DMS114 treated with DMSO at 0.1 percent for 48 hours (cell line): Measurements from ENCODE around the gene ATRN.
A peak's percentile ranks its signal among the peaks of the same experiment; 100 is the strongest.
"Not testable (repeated sequence)": the region's sequence is repeated elsewhere in the genome, so short reads cannot be mapped to it uniquely, and the experiment has no call there.

ENCODE experiments used
- DNase-seq: peaks from one replicate; lab custom pipeline; 2025; ENCODE audit not compliant: unreplicated experiment; lab: John Stamatoyannopoulos, UW

ATRN gene

GRCh38 chr20:3560578-3560977, 89.8 kb downstream of the ATRN start:
- DNase-seq: no peak

DNA sequence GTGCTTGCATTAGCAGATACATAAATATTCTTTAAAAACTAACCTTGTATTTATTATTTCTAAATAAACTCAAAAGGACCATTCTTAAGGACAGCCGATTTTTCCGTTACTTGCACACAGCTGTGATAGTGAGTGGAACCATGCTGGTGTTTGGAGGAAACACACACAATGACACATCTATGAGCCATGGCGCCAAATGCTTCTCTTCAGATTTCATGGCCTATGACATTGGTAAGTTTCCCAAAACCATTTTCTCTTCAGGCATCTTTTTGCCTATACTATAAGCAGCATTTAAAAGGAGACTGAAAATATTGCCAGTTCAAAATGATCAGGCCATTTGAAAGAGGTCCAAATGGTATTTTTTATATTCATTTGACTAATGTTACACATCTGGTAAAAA, 92.3 kb downstream of the ATRN start:
- DNase-seq: no peak

- DNase-seq: peak; percentile 25
Observed at GRCh38 chr20:3563548-3564177, 92.8 kb downstream of the ATRN start.

DNA sequence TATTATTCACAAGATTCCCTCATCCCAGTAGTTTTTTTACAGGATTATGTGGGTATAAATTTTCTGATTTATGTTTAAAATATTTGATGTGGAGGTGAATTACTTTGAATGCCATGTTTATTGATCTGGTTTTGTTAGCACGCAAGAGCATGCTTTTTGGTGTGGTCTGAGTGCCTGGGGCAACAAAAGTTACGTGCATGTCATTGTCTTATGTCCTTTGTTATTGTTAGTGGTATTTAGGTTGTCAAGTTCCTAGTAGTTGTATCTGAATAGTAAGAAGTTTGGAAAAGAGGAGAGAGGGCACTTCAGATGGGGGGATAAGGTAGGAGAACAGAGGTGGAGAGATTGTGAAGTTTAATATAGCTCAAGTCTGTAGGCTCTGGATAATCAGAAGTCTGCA, 95.0 kb downstream of the ATRN start:
- DNase-seq: no peak

DNA sequence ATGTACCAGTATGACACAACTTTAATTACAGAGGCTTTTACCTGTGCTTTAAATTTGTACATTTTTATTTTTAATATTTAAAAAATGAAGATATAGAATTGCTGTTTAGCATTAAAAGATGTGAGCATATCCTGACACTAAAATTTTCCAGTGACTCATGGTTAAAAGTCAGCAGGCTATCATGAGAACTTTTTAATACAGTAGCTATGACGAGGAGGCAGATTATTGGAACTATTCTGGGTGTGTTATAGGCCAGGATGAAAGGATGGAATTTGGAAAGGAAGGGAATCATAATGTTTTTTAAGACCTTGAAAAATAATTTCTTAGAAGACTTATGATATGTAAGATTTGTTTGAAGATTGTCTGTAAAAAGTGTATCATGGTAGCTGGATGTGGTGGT, 101.3 kb downstream of the ATRN start:
- no peak for DNase-seq

- DNase-seq: no peak
Observed at GRCh38 chr20:3576363-3576762, 105.5 kb downstream of the ATRN start.

DNA sequence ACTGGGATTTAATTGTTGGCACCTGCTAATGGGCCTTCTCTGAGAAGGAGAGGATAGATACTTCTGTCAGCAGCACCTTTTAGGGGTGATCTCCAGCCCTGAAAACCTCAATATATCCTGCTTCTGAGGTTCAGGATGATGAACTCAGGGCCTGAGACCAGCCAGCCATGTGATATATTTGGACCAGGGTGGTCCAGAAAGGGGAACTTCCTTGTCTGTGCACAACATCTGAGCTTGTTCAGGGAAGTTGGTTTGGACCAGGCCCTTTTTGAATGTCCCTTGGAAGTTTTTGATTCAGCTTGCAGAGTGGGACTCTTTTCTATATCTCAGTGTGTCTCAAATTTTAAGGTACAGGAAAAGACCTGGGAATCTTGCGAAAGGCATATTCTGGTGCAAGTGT, 106.5 kb downstream of the ATRN start:
- no peak for DNase-seq

DNA sequence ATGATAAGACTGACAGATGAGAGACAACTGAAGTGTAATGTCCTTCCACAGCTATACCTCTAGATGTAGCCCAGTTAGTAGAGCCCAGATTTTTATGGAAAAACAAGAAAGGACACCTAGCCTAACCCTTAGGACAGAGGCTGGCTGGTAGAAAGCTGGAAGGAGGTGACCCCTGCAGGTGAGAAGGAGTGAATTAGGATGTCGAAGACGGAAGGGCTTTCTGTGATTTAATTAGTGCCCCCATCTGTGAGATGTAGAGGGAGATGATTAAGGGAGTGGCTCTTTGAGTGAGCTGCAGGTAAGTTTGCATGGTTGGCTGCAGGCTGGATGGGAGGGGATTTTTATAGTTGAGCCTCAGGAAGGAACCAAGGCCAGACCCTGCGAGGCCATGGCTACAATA, 109.6 kb downstream of the ATRN start:
- no peak for DNase-seq

GRCh38 chr20:3583765-3584164, 112.9 kb downstream of the ATRN start:
- DNase-seq: no peak

GRCh38 chr20:3586093-3586492, 115.3 kb downstream of the ATRN start:
- no peak for DNase-seq

- DNase-seq: no peak
Observed at GRCh38 chr20:3590164-3590563, 119.3 kb downstream of the ATRN start.

DNA sequence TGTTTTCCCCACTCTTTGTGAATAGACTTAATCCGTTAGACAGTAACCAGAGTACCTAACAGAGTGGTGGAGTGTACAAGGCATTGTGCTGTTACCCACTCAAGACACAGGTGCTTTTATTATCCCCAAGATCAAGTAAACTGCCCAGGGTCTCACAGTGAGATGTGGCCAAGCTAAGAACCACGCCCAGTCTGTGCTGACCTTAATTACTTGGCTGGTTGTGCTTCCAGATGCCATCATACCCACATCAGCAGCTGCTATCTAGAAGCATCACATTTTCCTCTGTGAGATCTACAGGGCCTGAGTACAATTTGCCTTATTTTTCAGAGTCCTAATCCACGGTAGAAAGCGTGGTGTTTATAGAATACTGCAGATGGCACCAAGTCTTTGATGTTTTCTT, 122.1 kb downstream of the ATRN start:
- DNase-seq: no peak

- no peak for DNase-seq
Observed at GRCh38 chr20:3595541-3595940, 124.7 kb downstream of the ATRN start.

- no peak for DNase-seq
Observed at GRCh38 chr20:3603108-3603507, 132.3 kb downstream of the ATRN start.

- DNase-seq: not testable (repeated sequence)
Observed at GRCh38 chr20:3605386-3605886, 134.6 kb downstream of the ATRN start.

GRCh38 chr20:3606021-3606420, 135.2 kb downstream of the ATRN start:
- no peak for DNase-seq

DNA sequence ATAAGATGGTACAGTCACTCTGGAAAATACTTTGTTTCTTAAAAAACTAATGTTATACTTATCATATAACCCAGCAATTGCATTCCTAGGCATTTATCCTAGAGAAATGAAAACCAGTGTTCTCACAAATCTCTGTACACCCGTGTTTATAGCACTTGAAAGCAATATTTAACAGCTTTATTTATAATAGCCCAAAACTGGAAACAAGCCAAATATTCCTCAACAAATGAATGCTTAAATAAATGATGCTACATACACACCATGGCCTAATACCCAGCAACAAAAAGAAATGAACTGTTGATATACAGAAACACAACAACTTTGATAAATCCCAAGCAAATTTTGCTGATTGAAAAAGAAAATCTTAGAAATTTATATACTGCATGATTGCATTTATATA, 141.1 kb downstream of the ATRN start:
- DNase-seq: no peak

DNA sequence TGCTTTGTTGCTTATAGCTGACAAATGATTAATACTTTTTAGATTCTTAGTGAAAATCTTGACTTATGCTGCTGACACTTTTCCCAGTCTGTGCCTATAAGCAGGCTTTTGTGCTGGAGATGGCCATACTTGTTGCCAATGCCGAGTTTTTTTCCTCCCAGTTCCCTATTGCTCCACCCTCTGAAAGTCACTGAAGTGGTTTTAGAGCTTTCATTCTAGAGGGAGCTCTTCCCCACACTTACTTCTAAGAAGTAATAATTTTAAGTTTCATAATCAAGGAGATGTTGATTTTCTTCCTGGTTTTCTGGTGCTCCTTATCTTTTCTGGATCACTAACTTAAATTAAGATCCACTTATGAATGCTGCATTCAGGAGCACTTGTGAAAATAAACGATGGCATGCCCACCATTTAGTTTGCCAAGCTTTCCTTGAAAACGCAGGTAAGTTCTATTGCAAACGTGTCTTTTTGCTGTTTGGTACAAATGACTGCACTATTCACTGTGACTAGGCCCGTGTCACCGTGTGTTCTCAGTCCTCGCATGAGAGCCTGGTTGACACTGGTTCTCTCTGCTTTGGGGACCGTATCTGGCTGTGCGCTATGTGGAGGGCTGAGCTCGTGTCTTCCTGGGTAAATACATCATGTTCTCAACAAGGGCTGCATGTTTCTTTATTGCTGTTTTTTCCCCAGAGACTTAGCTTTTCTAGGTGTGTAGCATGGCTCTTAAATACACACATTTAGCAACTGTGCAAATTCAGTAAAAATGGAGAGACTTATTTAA, 142.2 kb downstream of the ATRN start:
- DNase-seq: no peak

GRCh38 chr20:3613821-3614440, 143.1 kb downstream of the ATRN start:
- no peak for DNase-seq

DNA sequence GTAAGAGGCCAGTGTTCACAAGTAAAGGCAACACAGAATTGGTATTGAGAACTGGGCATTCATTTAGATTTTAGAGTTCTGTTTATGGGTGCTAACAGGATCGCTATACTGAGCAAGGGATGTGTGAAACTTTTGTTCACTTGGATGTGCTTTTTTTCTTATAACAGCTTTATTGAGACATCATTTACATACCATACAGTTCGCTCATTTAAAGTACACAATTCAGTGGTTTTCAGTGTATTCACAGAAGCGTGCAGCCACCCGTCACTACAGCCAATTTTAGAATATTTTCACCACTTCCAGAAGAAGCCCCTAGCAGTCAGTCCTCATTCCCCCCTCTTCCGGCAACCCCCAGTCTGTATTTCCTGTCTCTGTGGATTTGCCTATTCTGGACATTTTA, 143.6 kb downstream of the ATRN start:
- DNase-seq: no peak

DNA sequence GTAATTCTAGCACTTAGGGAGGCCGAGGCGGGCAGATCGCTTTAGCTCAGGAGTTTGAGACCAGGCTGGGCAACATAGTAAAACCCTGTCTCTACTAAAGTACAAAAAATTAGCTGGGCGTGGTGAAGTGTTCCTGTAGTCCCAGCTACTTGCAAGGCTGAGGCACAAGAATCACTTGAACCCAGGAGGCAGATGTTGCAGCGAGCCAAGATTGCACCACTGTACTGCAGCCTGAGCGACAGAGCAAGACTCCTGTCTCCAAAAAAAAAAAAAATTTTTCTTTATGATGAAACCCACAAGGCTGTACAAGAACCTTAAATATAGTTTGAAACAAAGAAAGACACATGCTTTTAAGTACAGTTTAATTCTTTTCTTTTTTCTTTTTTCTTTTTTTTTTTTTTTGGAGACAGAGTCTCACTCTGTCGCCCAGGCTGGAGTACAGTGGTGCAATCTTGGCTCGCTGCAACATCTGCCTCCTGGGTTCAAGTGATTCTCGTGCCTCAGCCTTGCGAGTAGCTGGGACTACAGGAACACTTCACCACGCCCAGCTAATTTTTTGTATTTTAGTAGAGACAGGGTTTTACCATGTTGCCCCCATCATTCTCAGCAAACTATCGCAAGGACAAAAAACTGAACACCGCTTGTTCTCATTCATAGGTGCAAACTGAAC, 144.5 kb downstream of the ATRN start:
- DNase-seq: not testable (repeated sequence)

DNA sequence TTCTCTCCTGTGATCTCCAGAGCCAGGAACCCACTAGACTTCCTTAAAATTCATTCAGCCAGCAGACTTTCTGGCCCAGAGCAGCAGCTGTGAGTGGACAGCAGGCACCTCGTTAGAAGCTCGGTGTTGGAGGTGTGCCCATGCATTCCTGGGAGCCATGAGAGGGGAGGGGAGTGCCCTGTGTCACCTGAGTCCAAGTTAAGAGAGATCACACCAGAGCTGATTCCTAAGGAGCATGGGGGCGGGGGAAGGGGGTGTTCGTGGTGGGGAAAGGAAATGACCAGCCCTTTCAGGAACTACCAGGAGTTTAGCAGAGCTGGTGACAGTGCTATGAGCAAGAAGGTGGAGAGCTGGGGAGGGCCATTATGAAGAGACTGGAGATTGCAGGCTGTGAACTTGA, 145.4 kb downstream of the ATRN start:
- DNase-seq: no peak
